Psoas muscle (tissue), 8 donors: ENCODE results near the gene CDC42BPA. TPM values are rescaled to one million over a fixed set of nuclear protein-coding genes. Genes with fewer than 3 reads are reported as not detected.

ENCODE experiments used
- ATAC-seq, 4 donors: fragments of 200-7000 bp; cut with Tn5 transposase; one replicate each; pipeline ENCODE4 v1.9.1; 2020; ENCODE audit warnings: moderate library complexity in 3 of 4, mild to moderate bottlenecking in 2 of 4
- DNase-seq, 2 donors: peaks; one replicate each; pipeline ENCODE4 v3.0.0-alpha.2; 2020
- H3K27ac ChIP-seq: fragments of 200-600 bp; one replicate; pipeline ENCODE4 v1.8.0; 2022
- H3K27me3 ChIP-seq, 3 donors: fragments of 200-600 bp in 1 of 3; one replicate each; pipeline versions ENCODE4 v1.6.1 to v1.8.0; 2013 to 2022; ENCODE audit warnings: low read length in 2 of 3, mild to moderate bottlenecking in 2 of 3, moderate library complexity in 1 of 3; ENCODE audit not compliant: insufficient read depth in 3 of 3
- H3K36me3 ChIP-seq, 2 donors: fragments of 200-600 bp in 1 of 2; one replicate each; pipeline versions ENCODE4 v1.6.1 to v1.8.0; 2013 to 2022; ENCODE audit warnings: low read depth in 1 of 2, mild to moderate bottlenecking in 1 of 2, moderate library complexity in 1 of 2; ENCODE audit not compliant: insufficient read depth in 1 of 2
- H3K4me1 ChIP-seq: fragments of 200-600 bp; one replicate; pipeline ENCODE4 v1.8.0; 2022
- H3K4me3 ChIP-seq: fragments of 200-600 bp; one replicate; pipeline ENCODE4 v1.8.0; 2022; ENCODE audit warnings: mild to moderate bottlenecking
- H3K9me3 ChIP-seq: fragments of 200-600 bp; one replicate; pipeline ENCODE4 v1.8.0; 2022
- CTCF ChIP-seq: fragments of 200-600 bp; IDR thresholded peaks from one replicate; pipeline ENCODE4 v1.8.0; 2022; ENCODE audit warnings: antibody characterized with exemption
- WGBS, 3 donors: extraction: QIAGEN DNeasy Blood & Tissue Kit; methylation state at CpG; one replicate each; pipeline versions ENCODE4 v1.1.6 to v1.1.7; 2013; 5-methylcytosine and 5-hydroxymethylcytosine counted together
- intact Hi-C, 2 donors: fragments of 100-400 bp; cut with DNase I; formaldehyde crosslinking; loops; one replicate each; pipeline versions ENCODE4 v1.11.0 to v1.14.2; 2022
- polyA plus RNA-seq, 3 donors: library from polyadenylated mRNA; stranded (reverse); fragments of 200-250 nt; gene quantifications; one replicate each; pipeline ENCODE4 v1.2.3, GENCODE V29; 2013
- total RNA-seq, 4 donors: library from RNA; stranded (reverse); fragmentation: NEBNext Ultra II Directional in 2 of 4; extraction: Animal tissue kit (Norgen Biotek cat#: 25700) in 2 of 4; gene quantifications; one replicate each; pipeline versions ENCODE4 v1.2.1 to v1.2.4, GENCODE V29; 2021 to 2023
- donor health status: healthy with polysubstance abuse.
- donor health status: DM: no; HTN: no; CAD: no; lungs with moderate emphysema.
- donor health status: Bipolar disorder and iron deficiency.
- donor health status: healthy.
- donor health status: DM: yes; HTN: yes; CAD: no.
- donor health status: DM: no; HTN: no; CAD: no.
- donor health status: DM: no; HTN: no; CAD: no.
- donor health status: DM: yes; HTN: yes; CAD: no.

The CDC42BPA gene
- total and polyA plus RNA-seq, 7 donors: 5.3 to 23.0 (median 15.7) TPM

GRCh38 chr1:227364657-227365056, 46.4 kb upstream of the CDC42BPA start:
- WGBS, 3 donors: 75 to 83% (median 80%) methylated on average over 2 of the region's 2 CpGs
- ATAC-seq (no peak), DNase-seq (no peak)
- Histone ChIP-seq H3K4me1 (no peaks in the 10 kb centered on the region), H3K9me3 (no peaks in the 10 kb centered on the region), H3K4me3 (no peak overlapping the region), H3K27me3 (no peaks in the 10 kb centered on the region), H3K27ac (no peak overlapping the region), H3K36me3 (no peaks in the 10 kb centered on the region)
- intact Hi-C loops: no loop called here
- TF ChIP-seq CTCF: no peak

- DNase-seq (no peak), ATAC-seq (no peak)
- WGBS, 3 donors: 93% methylated on average over 7 of the region's 7 CpGs
- Histone ChIP-seq H3K36me3 (no peaks in the 10 kb centered on the region), H3K27ac (no peak overlapping the region), H3K27me3 (no peaks in the 10 kb centered on the region), H3K4me1 (no peaks in the 10 kb centered on the region), H3K4me3 (no peak overlapping the region), H3K9me3 (no peaks in the 10 kb centered on the region)
- TF ChIP-seq CTCF: no peak
- intact Hi-C loops: no loop called here
These were observed 45.5 kb upstream of the CDC42BPA start for GRCh38 chr1:227363825-227364224.

- no peak for TF ChIP-seq CTCF
- no peak overlapping the region for H3K4me3 ChIP-seq
- H3K4me1 ChIP-seq: peaks cover 11% of the 10 kb centered on the region
- H3K9me3 ChIP-seq: no peaks in the 10 kb centered on the region
- no peaks in the 10 kb centered on the region for H3K36me3 ChIP-seq
- DNase-seq (no peak), ATAC-seq (no peak)
- 67 to 70% (median 69%) methylated on average over 1 of the region's 1 CpG for WGBS, 3 donors
- no peaks in the 10 kb centered on the region for H3K27me3 ChIP-seq
- no peak overlapping the region for H3K27ac ChIP-seq
- intact Hi-C loops: no loop called here
These were observed 43.7 kb upstream of the CDC42BPA start for GRCh38 chr1:227362039-227362438.

GRCh38 chr1:227357927-227358302, 39.6 kb upstream of the CDC42BPA start:
- H3K9me3 ChIP-seq: no peaks in the 10 kb centered on the region
- H3K4me3 ChIP-seq: no peak overlapping the region
- TF ChIP-seq CTCF: no peak
- ATAC-seq (peak in 3 of 4 donors; percentile 2 to 30 (median 23)), DNase-seq (no peak)
- no peaks in the 10 kb centered on the region for H3K27me3 ChIP-seq
- H3K27ac ChIP-seq: peak overlapping the region; percentile 66
- peaks cover 15% of the 10 kb centered on the region for H3K4me1 ChIP-seq
- H3K36me3 ChIP-seq: no peaks in the 10 kb centered on the region
- intact Hi-C loops: loop anchor here in 1 of 2 donors (5.0 kb wide), 1 partner anchor 69 kb away; no protein-coding TSS in a partner anchor
- 77 to 85% (median 79%) methylated on average over 6 of the region's 6 CpGs for WGBS, 3 donors
